A673 (cell line): ENCODE data around the gene H6PD. TPM values are rescaled to one million over a fixed set of nuclear protein-coding genes. Genes with fewer than 3 reads are reported as not detected.

Source experiments
- BruUV-seq: library from RNA; stranded (reverse); fragments of 400-500 nt; replicated peaks from 2 replicates; lab custom pipeline; 2021; lab: Mats Ljungman, UMichigan
- CTCF ChIA-PET: fragments of 300-600 bp; sonication (Branson Sonifier 250); formaldehyde crosslinking; loops from one replicate; lab custom pipeline; 2022; ENCODE audit warnings: antibody characterized with exemption; lab: Charles Lee
- POLR2A ChIA-PET: fragments of 300-600 bp; sonication (Branson Sonifier 250); formaldehyde crosslinking; loops from one replicate; lab custom pipeline; 2022; ENCODE audit warnings: antibody characterized with exemption; ENCODE audit not compliant: low non-redundant PET; lab: Charles Lee
- DNase-seq: peaks from one replicate; pipeline ENCODE4 v3.0.0-alpha.2; 2015; ENCODE audit warnings: low spot score
- H3K27ac ChIP-seq: fragments of 200-600 bp; sonication (generic); 2 replicates; pipeline ENCODE4 v1.5.1; 2016; ENCODE audit warnings: mixed run types, low read depth, mild to moderate bottlenecking, mixed read lengths, antibody characterized with exemption, low read length; ENCODE audit not compliant: poor library complexity, severe bottlenecking
- H3K27me3 ChIP-seq: fragments of 200-600 bp; sonication (generic); replicated peaks from 2 replicates; pipeline ENCODE4 v1.6.1; 2017; ENCODE audit warnings: mixed run types, low read depth, mild to moderate bottlenecking, mixed read lengths, antibody characterized with exemption, low read length; ENCODE audit not compliant: insufficient read depth, poor library complexity
- H3K36me3 ChIP-seq: fragments of 200-600 bp; sonication (generic); 2 replicates; pipeline ENCODE4 v1.6.1; 2016; ENCODE audit warnings: mixed run types, mild to moderate bottlenecking, mixed read lengths, antibody characterized with exemption, low read length; ENCODE audit not compliant: insufficient read depth, poor library complexity, severe bottlenecking
- H3K4me1 ChIP-seq: fragments of 200-600 bp; sonication (generic); 2 replicates; pipeline ENCODE4 v1.6.1; 2017; ENCODE audit warnings: mixed run types, mild to moderate bottlenecking, mixed read lengths, antibody characterized with exemption, low read length; ENCODE audit not compliant: insufficient read depth, poor library complexity, severe bottlenecking
- H3K4me3 ChIP-seq: fragments of 200-600 bp; sonication (generic); 2 replicates; pipeline ENCODE4 v1.5.1; 2016; ENCODE audit warnings: low read depth, mixed run types, mild to moderate bottlenecking, mixed read lengths, low read length; ENCODE audit not compliant: poor library complexity, severe bottlenecking
- H3K9me3 ChIP-seq: fragments of 200-600 bp; sonication (generic); 2 replicates; pipeline ENCODE4 v1.6.1; 2016; ENCODE audit warnings: mixed run types, low read depth, mild to moderate bottlenecking, mixed read lengths, antibody characterized with exemption, low read length; ENCODE audit not compliant: poor library complexity, severe bottlenecking
- CTCF ChIP-seq: fragments of 300-800, 200-600 bp; sonication (generic); conservative IDR thresholded peaks from 2 replicates; pipeline ENCODE4 v1.5.1; 2017; ENCODE audit warnings: low read depth, mild to moderate bottlenecking, antibody characterized with exemption, low read length, moderate library complexity, mixed read lengths
- EZH2 ChIP-seq: fragments of 200-600 bp; sonication (generic); IDR thresholded peaks from 2 replicates; pipeline ENCODE4 v1.6.1; 2017; ENCODE audit warnings: borderline replicate concordance, low read depth, mild to moderate bottlenecking, mixed read lengths, antibody characterized with exemption, low read length; ENCODE audit not compliant: poor library complexity, severe bottlenecking
- intact Hi-C: fragments of 100-400 bp; cut with micrococcal nuclease; formaldehyde crosslinking; loops from one replicate; pipeline ENCODE4 v1.10.0; 2022; ENCODE audit not compliant: unreplicated experiment
- total RNA-seq: library from RNA; stranded (reverse); gene quantifications from 2 replicates; pipeline ENCODE4 v1.2.3, GENCODE V29; 2021

Gene H6PD
- total RNA-seq, 1 experiment from 2014 or later = 6.2 TPM

DNA sequence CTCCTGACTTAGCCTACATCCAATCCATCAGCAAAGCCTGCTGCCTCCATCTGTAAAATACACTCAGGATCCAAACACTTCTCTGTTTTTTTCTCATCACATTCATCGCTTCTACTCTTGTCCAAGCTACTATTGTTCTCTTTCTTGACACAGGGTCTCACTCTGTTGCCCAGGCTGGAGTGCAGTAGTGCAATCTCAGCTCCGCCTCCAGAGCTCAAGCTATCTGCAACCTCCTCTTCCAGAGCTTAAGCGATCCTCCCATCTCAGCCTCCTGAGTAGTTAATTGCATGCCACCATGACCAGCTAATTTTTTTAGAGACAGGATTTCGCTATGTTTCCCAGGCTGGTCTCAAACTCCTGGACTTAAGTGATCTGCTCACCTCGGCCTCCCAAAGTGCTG is 44.3 kb upstream of the H6PD start:
- ChIA-PET CTCF (no interaction called here), POLR2A (no interaction called here)
- TF ChIP-seq EZH2 = no peak
- BruUV-seq = no TSS peak
- no peak overlapping the region for H3K27ac ChIP-seq
- H3K4me3 ChIP-seq = no peak overlapping the region
- H3K9me3 ChIP-seq = no peaks in the 10 kb centered on the region
- no peak for DNase-seq
- no peaks in the 10 kb centered on the region for H3K4me1 ChIP-seq
- H3K27me3 ChIP-seq = peaks cover 4% of the 10 kb centered on the region
- H3K36me3 ChIP-seq = no peaks in the 10 kb centered on the region
- intact Hi-C loops = no loop called here

GRCh38 chr1:9191231-9191630 is 43.3 kb upstream of the H6PD start:
- Histone ChIP-seq H3K27ac (no peak overlapping the region), H3K36me3 (no peaks in the 10 kb centered on the region), H3K9me3 (no peaks in the 10 kb centered on the region), H3K27me3 (peaks cover 4% of the 10 kb centered on the region), H3K4me1 (no peaks in the 10 kb centered on the region), H3K4me3 (no peak overlapping the region)
- no TSS peak for BruUV-seq
- POLR2A ChIA-PET = no interaction called here
- intact Hi-C loops = no loop called here
- CTCF ChIA-PET = no interaction called here
- DNase-seq = no peak
- TF ChIP-seq EZH2 (no peak), CTCF (no peak)

GRCh38 chr1:9192578-9193232 is 41.9 kb upstream of the H6PD start:
- intact Hi-C loops = no loop called here
- CTCF ChIA-PET = no interaction called here
- Histone ChIP-seq H3K27me3 (peaks cover 3% of the 10 kb centered on the region), H3K27ac (no peak overlapping the region), H3K9me3 (no peaks in the 10 kb centered on the region), H3K36me3 (no peaks in the 10 kb centered on the region), H3K4me1 (peaks cover 4% of the 10 kb centered on the region), H3K4me3 (no peak overlapping the region)
- BruUV-seq = no TSS peak
- TF ChIP-seq EZH2 (no peak), CTCF (no peak)
- POLR2A ChIA-PET = interaction anchor here (0.7 kb wide), 1 partner anchor 8 kb away, joined by 9 read pairs; no protein-coding TSS in a partner anchor
- no peak for DNase-seq

DNA sequence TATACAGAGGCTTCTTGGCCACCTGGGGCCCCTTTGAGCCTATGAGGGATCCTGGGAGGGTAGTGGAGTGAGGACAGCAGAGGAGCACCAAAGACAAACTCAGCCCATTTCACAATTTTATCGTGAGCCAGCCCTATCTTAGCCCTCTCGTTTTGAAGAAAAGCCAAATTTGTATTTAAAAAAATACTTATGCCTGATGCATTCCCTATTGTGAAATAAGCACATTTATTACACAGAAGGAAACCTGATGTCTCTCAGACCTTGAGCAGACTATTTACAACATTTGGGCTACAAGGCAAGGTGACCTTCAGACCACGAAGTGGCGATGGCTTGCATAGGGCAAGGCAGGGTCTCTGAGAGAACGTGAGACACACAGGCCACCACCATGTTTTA is 41.3 kb upstream of the H6PD start:
- ChIA-PET POLR2A (no interaction called here), CTCF (no interaction called here)
- no peak overlapping the region for H3K4me3 ChIP-seq
- no peaks in the 10 kb centered on the region for H3K9me3 ChIP-seq
- TF ChIP-seq EZH2 (no peak), CTCF (no peak)
- peaks cover 9% of the 10 kb centered on the region for H3K4me1 ChIP-seq
- intact Hi-C loops = no loop called here
- no TSS peak for BruUV-seq
- H3K27me3 ChIP-seq = peaks cover 8% of the 10 kb centered on the region
- no peak for DNase-seq
- H3K27ac ChIP-seq = no peak overlapping the region
- no peaks in the 10 kb centered on the region for H3K36me3 ChIP-seq
